Panc1 (cell line): ENCODE measurements around the gene G2E3.

Source experiments
- POLR2AphosphoS5 ChIP-seq: IDR thresholded peaks from 2 replicates; pipeline ENCODE4 v1.6.1; 2012; ENCODE audit warnings: mild to moderate bottlenecking, low read depth, low read length, moderate library complexity
- TCF7L2 ChIP-seq: IDR thresholded peaks from 2 replicates; pipeline ENCODE4 v1.6.1; 2011; ENCODE audit warnings: mild to moderate bottlenecking, low read depth, low read length, inconsistent platforms
- TF ChIP-seq, protein P1 (sequence below): fragments of 450-650 bp; IDR thresholded peaks from 2 replicates; pipeline ENCODE4 v1.5.1; 2017; ENCODE audit warnings: mild to moderate bottlenecking

DNA sequence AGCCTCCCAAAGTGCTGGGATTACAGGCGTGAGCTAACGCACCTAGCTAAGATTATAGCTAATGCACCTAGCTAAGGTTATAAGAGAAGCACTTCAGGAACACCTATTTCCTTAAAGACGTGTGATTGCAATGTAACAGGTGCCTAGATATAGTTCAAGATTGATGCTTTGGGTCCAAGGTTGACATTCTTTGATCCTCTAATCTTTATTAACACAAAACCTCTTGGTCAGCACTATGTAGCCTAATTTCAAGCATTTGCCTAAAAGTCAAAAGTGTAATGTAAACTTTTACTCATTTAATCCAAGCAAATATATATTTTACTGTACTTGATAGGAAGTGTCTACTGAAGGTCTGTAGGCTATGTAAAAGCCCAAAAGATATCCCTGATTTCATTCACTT is 99.7 kb downstream of the G2E3 start:
- TF ChIP-seq POLR2AphosphoS5, result no peak
- no peak for TF ChIP-seq TCF7L2
- TF ChIP-seq, protein P1, sequence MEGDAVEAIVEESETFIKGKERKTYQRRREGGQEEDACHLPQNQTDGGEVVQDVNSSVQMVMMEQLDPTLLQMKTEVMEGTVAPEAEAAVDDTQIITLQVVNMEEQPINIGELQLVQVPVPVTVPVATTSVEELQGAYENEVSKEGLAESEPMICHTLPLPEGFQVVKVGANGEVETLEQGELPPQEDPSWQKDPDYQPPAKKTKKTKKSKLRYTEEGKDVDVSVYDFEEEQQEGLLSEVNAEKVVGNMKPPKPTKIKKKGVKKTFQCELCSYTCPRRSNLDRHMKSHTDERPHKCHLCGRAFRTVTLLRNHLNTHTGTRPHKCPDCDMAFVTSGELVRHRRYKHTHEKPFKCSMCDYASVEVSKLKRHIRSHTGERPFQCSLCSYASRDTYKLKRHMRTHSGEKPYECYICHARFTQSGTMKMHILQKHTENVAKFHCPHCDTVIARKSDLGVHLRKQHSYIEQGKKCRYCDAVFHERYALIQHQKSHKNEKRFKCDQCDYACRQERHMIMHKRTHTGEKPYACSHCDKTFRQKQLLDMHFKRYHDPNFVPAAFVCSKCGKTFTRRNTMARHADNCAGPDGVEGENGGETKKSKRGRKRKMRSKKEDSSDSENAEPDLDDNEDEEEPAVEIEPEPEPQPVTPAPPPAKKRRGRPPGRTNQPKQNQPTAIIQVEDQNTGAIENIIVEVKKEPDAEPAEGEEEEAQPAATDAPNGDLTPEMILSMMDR, result no peak
